Right lobe of liver (tissue), 4 donors: ENCODE data around the gene LDLRAD3.

Experiments used
- CTCF ChIP-seq, 4 donors: fragments of 200-600 bp in 3 of 4; fragments of 450-650 bp in 1 of 4; IDR thresholded peaks; one replicate each; pipeline versions ENCODE4 v1.5.1 to v1.8.0; 2016 to 2022; ENCODE audit warnings: antibody characterized with exemption in 4 of 4, mild to moderate bottlenecking in 2 of 4
- POLR2A ChIP-seq: fragments of 450-650 bp; IDR thresholded peaks from one replicate; pipeline ENCODE4 v1.6.1; 2017; ENCODE audit warnings: antibody characterized with exemption, mild to moderate bottlenecking
- donor health status: DM: no; HTN: no; CAD: no.
- donor health status: DM: no; HTN: no; CAD: no.
- donor health status: DM: no; HTN: yes; CAD: no.

GRCh38 chr11:35932121-35932520, 11.7 kb upstream of the LDLRAD3 start:
- TF ChIP-seq CTCF (IDR thresholded peaks at IDR 0.05) (no peak), POLR2A (no peak)
